Measurements from ENCODE around the gene POU2F2.

GRCh38 chr19:42126574-42126973 is 5.7 kb downstream of the POU2F2 start:
- TF ChIP-seq EZH2 (IDR thresholded peaks at IDR 0.05): no peak
- no peak for TF ChIP-seq POLR2AphosphoS5 (IDR thresholded peaks at IDR 0.05; ENCODE audit: borderline replicate concordance, low read depth, low read length)
- TF ChIP-seq FOXP2 (optimal IDR thresholded peaks at IDR 0.05; ENCODE audit: control extremely low read depth, extremely low read length, insufficient read depth): no peak
